ENCODE measurements around the gene RPN2. TPM values are rescaled to one million over a fixed set of nuclear protein-coding genes. Genes with fewer than 3 reads are reported as not detected.

Gene RPN2
- total and polyA plus RNA-seq, 4 donors: 153 to 241 (median 177) TPM

DNA sequence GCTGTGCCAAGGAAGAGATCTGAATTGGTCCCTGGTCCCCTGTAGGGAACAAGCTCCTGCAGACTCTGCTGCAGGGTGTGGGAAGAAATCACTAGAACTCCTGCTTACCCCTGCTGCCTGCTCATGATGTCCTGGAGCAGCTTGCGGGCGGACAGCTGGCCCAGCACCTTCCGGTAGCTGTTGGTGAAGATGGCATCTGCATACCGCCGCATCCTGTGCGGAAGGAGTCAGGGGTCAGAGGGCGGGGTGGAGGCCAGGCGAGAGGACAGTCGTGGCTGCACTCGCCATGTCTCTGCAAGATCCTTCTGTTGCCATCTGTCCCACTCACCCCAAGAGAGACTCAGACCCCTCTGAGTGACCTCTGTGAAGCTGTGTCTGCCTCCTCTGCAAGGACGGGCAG is 77.2 kb downstream of the RPN2 start (continued):
- no peak for TF ChIP-seq YY1 (IDR thresholded peaks at IDR 0.05)
- TF ChIP-seq MAX (IDR thresholded peaks at IDR 0.05): no peak
- TF ChIP-seq RAD21 (IDR thresholded peaks at IDR 0.05): no peak

- peaks cover 0 to 5% (median 2%) of the 10 kb centered on the region in 4 donors for H3K9me3 ChIP-seq (ENCODE audit: control insufficient read depth in 4 of 4, low read length in 3 of 4)
- no peaks in the 10 kb centered on the region for H3K4me1 ChIP-seq (ENCODE audit: control insufficient read depth in 4 of 4, insufficient read depth in 4 of 4, low read length in 3 of 4)
- H3K36me3 ChIP-seq (ENCODE audit: control insufficient read depth in 4 of 4, insufficient read depth in 3 of 4, low read depth in 1 of 4, low read length in 3 of 4): no peaks in the 10 kb centered on the region
- H3K4me3 ChIP-seq (ENCODE audit: low read depth in 1 of 3, low read length in 3 of 3): no peak overlapping the region
- DNase-seq (ENCODE audit: low spot score): no peak
- 81% methylated on average over 2 of the region's 2 CpGs for WGBS
- H3K27me3 ChIP-seq (ENCODE audit: control insufficient read depth in 4 of 4, insufficient read depth in 4 of 4, low read length in 3 of 4): peaks cover 0 to 9% (median 0%) of the 10 kb centered on the region in 4 donors
- H3K9ac ChIP-seq (ENCODE audit: low read depth in 1 of 2, low read length in 2 of 2): no peak overlapping the region
- TF ChIP-seq GABPA (IDR thresholded peaks at IDR 0.05 in 1 of 2, conservative IDR thresholded peaks at IDR 0.05 in 1 of 2): no peak
- TF ChIP-seq FOXA1 (IDR thresholded peaks at IDR 0.05): no peak
- TF ChIP-seq EGR1 (IDR thresholded peaks at IDR 0.05; ENCODE audit: low read depth in 2 of 2): no peak
- TF ChIP-seq HNF4G (IDR thresholded peaks at IDR 0.05): no peak
- TF ChIP-seq FOXA2 (IDR thresholded peaks at IDR 0.05): no peak
- TF ChIP-seq ATF3 (IDR thresholded peaks at IDR 0.05): no peak
- no peak for TF ChIP-seq TAF1 (conservative IDR thresholded peaks at IDR 0.05)
- TF ChIP-seq HNF4A (conservative IDR thresholded peaks at IDR 0.05): no peak
- no peak for TF ChIP-seq SP1 (IDR thresholded peaks at IDR 0.05)
- no peak for TF ChIP-seq CTCF (IDR thresholded peaks at IDR 0.05; ENCODE audit: low read depth, low read length, missing input control)
- no peak for TF ChIP-seq RXRA (IDR thresholded peaks at IDR 0.05)
- no peak for TF ChIP-seq MAX (IDR thresholded peaks at IDR 0.05)
- no peak for TF ChIP-seq REST (IDR thresholded peaks at IDR 0.05)
- no peak for TF ChIP-seq ZBTB33 (IDR thresholded peaks at IDR 0.05)
- no peak overlapping the region for H3K27ac ChIP-seq (ENCODE audit: low read depth in 1 of 2, low read length in 2 of 2)
Measured at GRCh38 chr20:37257530-37257929, 78.4 kb downstream of the RPN2 start.

Data from liver (tissue), 9 donors.